Chondrocyte (in vitro differentiated cells): ENCODE measurements around the gene ITPR1. TPM values are rescaled to one million over a fixed set of nuclear protein-coding genes. Genes with fewer than 3 reads are reported as not detected.

ENCODE experiments used
- DNase-seq: peaks from one replicate; pipeline ENCODE4 v3.0.0; 2021; ENCODE audit warnings: mixed read lengths, low spot score
- H3K27ac Mint-ChIP-seq: one replicate; pipeline ENCODE4 v1.8.0; 2021; ENCODE audit warnings: mild to moderate bottlenecking, moderate library complexity, mixed read lengths; ENCODE audit not compliant: unreplicated experiment
- H3K27me3 Mint-ChIP-seq: 2 replicates; pipeline ENCODE4 v1.8.0; 2021; ENCODE audit warnings: low read depth, mixed read lengths
- H3K36me3 Mint-ChIP-seq: 2 replicates; pipeline ENCODE4 v1.8.0; 2021; ENCODE audit warnings: low read depth, mixed read lengths
- H3K4me1 Mint-ChIP-seq: 2 replicates; pipeline ENCODE4 v1.8.0; 2021; ENCODE audit warnings: low read depth, mild to moderate bottlenecking, mixed read lengths
- H3K4me3 Mint-ChIP-seq: one replicate; pipeline ENCODE4 v1.8.0; 2021; ENCODE audit warnings: mild to moderate bottlenecking, moderate library complexity, mixed read lengths; ENCODE audit not compliant: unreplicated experiment
- H3K9me3 Mint-ChIP-seq: 2 replicates; pipeline ENCODE4 v1.8.0; 2021; ENCODE audit warnings: low read depth, mixed read lengths
- total RNA-seq: library from RNA; stranded (reverse); gene quantifications from 3 replicates; pipeline ENCODE4 v1.2.1, GENCODE V29; 2021
- TF ChIP-seq, protein P1 (sequence below): fragments of 200-600 bp; sonication (generic); IDR thresholded peaks from 2 replicates; pipeline ENCODE4 v1.5.0; 2021; ENCODE audit warnings: antibody characterized with exemption, mild to moderate bottlenecking, moderate library complexity

The ITPR1 gene
- total RNA-seq, 1 donor from 2014 or later: 45.0 TPM

GRCh38 chr3:4678320-4678719, 185.2 kb downstream of the ITPR1 start:
- H3K27me3 Mint-ChIP-seq: no peaks in the 10 kb centered on the region
- TF ChIP-seq, protein P1, sequence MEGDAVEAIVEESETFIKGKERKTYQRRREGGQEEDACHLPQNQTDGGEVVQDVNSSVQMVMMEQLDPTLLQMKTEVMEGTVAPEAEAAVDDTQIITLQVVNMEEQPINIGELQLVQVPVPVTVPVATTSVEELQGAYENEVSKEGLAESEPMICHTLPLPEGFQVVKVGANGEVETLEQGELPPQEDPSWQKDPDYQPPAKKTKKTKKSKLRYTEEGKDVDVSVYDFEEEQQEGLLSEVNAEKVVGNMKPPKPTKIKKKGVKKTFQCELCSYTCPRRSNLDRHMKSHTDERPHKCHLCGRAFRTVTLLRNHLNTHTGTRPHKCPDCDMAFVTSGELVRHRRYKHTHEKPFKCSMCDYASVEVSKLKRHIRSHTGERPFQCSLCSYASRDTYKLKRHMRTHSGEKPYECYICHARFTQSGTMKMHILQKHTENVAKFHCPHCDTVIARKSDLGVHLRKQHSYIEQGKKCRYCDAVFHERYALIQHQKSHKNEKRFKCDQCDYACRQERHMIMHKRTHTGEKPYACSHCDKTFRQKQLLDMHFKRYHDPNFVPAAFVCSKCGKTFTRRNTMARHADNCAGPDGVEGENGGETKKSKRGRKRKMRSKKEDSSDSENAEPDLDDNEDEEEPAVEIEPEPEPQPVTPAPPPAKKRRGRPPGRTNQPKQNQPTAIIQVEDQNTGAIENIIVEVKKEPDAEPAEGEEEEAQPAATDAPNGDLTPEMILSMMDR: no peak
- no peaks in the 10 kb centered on the region for H3K9me3 Mint-ChIP-seq
- peaks cover 18% of the 10 kb centered on the region for H3K36me3 Mint-ChIP-seq
- no peak overlapping the region for H3K27ac Mint-ChIP-seq
- peaks cover 16% of the 10 kb centered on the region for H3K4me1 Mint-ChIP-seq
- H3K4me3 Mint-ChIP-seq: no peak overlapping the region
- DNase-seq: no peak

GRCh38 chr3:4680227-4680691, 187.1 kb downstream of the ITPR1 start:
- Mint-ChIP-seq H3K27ac (no peak overlapping the region), H3K36me3 (peaks cover 20% of the 10 kb centered on the region), H3K4me3 (no peak overlapping the region), H3K4me1 (peaks cover 8% of the 10 kb centered on the region), H3K9me3 (no peaks in the 10 kb centered on the region), H3K27me3 (no peaks in the 10 kb centered on the region)
- no peak for DNase-seq
- TF ChIP-seq, protein P1: no peak

- H3K4me3 Mint-ChIP-seq: no peak overlapping the region
These were observed 187.7 kb downstream of the ITPR1 start for GRCh38 chr3:4680871-4681300.

DNA sequence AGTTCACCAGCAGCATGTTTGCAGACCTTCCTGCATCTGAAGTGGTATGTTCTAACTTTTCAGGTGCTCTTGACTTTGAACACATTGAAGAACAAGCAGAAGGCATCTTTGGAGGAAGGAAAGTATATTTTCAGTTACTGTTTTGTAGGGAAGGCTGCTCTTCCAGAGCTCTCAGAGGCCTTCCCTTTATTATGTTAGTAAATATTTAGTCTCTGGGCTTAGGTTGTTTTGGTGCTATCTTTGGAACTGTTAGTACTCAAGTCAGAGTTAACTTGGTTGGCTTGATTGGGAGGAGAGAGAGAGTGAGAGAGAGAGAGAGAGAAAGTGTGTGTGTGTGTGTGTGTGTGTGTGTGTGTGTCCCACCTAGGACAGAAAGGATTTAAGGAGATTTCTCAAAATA, 188.2 kb downstream of the ITPR1 start:
- no peak overlapping the region for H3K4me3 Mint-ChIP-seq
- H3K27me3 Mint-ChIP-seq: no peaks in the 10 kb centered on the region
- TF ChIP-seq, protein P1: no peak
- H3K36me3 Mint-ChIP-seq: peaks cover 23% of the 10 kb centered on the region
- no peak for DNase-seq
- peaks cover 8% of the 10 kb centered on the region for H3K4me1 Mint-ChIP-seq
- no peak overlapping the region for H3K27ac Mint-ChIP-seq
- no peaks in the 10 kb centered on the region for H3K9me3 Mint-ChIP-seq

More at GRCh38 chr3:4680871-4681300, 187.7 kb downstream of the ITPR1 start:
- Mint-ChIP-seq H3K27ac (no peak overlapping the region), H3K9me3 (no peaks in the 10 kb centered on the region), H3K4me1 (peaks cover 8% of the 10 kb centered on the region), H3K36me3 (peaks cover 22% of the 10 kb centered on the region), H3K27me3 (no peaks in the 10 kb centered on the region)
- no peak for DNase-seq
- TF ChIP-seq, protein P1: no peak

DNA sequence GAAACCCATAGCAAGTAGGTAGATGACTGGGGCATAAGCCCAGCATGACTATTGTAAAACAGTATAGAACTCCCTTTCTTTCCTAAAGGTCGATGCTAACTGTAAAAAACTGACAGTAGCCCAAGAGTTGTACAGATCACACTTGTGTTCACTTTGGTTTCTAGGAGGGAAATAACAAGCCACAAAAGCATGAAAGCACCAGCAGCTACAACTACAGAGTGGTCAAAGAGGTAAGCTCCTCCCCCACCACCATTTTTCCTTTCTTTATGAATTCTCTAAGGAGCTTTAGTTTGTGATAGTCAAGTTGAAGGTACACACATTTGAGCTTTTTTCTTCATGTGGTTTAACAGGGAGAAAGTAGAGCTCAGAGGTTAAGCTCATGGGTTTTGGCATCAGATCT, 191.0 kb downstream of the ITPR1 start:
- H3K27ac Mint-ChIP-seq: no peak overlapping the region
- H3K4me1 Mint-ChIP-seq: peaks cover 8% of the 10 kb centered on the region
- H3K27me3 Mint-ChIP-seq: no peaks in the 10 kb centered on the region
- H3K36me3 Mint-ChIP-seq: peaks cover 18% of the 10 kb centered on the region
- TF ChIP-seq, protein P1: no peak
- DNase-seq: no peak
- no peak overlapping the region for H3K4me3 Mint-ChIP-seq
- H3K9me3 Mint-ChIP-seq: peaks cover 6% of the 10 kb centered on the region
